ENCODE data around the gene AMY1B. TPM values are rescaled to one million over a fixed set of nuclear protein-coding genes. Genes with fewer than 3 reads are reported as not detected.
"Not testable (repeated sequence)": the region's sequence is repeated elsewhere in the genome, so short reads cannot be mapped to it uniquely, and the experiment has no call there.

The AMY1B gene
- total RNA-seq: 4.1 TPM
- long read RNA-seq, partial matches to known transcripts: 0 of 5 reads
- long read RNA-seq, other reads (novel, unspliced or antisense): 5 of 5 reads

GRCh38 chr1:103696110-103696509 lies at the start of gene AMY1B:
Gene AMY1B (minus strand): TSS chr1:103696210. CDS start chr1:103695639, 571 bp downstream.
- H3K27me3 ChIP-seq; H3K4me3 ChIP-seq; H3K4me1 ChIP-seq; ATAC-seq; DNase-seq; intact Hi-C loops (cut with DNase I); H3K27ac ChIP-seq; H3K36me3 ChIP-seq; H3K9me3 ChIP-seq: not testable (repeated sequence)

- H3K9me3 ChIP-seq; H3K4me3 ChIP-seq; H3K36me3 ChIP-seq; DNase-seq; H3K27me3 ChIP-seq; H3K27ac ChIP-seq; H3K4me1 ChIP-seq; intact Hi-C loops (cut with DNase I): not testable (repeated sequence)
- ATAC-seq: peak; percentile 94
Observed at GRCh38 chr1:103745040-103745439, 49.0 kb upstream of the AMY1B start.

- H3K27ac ChIP-seq; DNase-seq; H3K9me3 ChIP-seq; H3K4me3 ChIP-seq; intact Hi-C loops (cut with DNase I); H3K4me1 ChIP-seq; H3K27me3 ChIP-seq; H3K36me3 ChIP-seq: not testable (repeated sequence)
- ATAC-seq: peak; percentile 29
Observed at GRCh38 chr1:103744449-103744848, 48.4 kb upstream of the AMY1B start.

- H3K4me1 ChIP-seq; H3K9me3 ChIP-seq; H3K27me3 ChIP-seq; DNase-seq; H3K27ac ChIP-seq; intact Hi-C loops (cut with DNase I); H3K36me3 ChIP-seq; H3K4me3 ChIP-seq: not testable (repeated sequence)
- peak; percentile 43 for ATAC-seq
Observed at GRCh38 chr1:103738031-103738430, 42.0 kb upstream of the AMY1B start.

GRCh38 chr1:103735334-103735733 lies 39.3 kb upstream of the AMY1B start:
- H3K27me3 ChIP-seq; DNase-seq; intact Hi-C loops (cut with DNase I); H3K36me3 ChIP-seq; H3K27ac ChIP-seq; H3K4me1 ChIP-seq; H3K9me3 ChIP-seq; H3K4me3 ChIP-seq; ATAC-seq: not testable (repeated sequence)

GRCh38 chr1:103721473-103721872 lies 25.5 kb upstream of the AMY1B start:
- H3K27me3 ChIP-seq; ATAC-seq; intact Hi-C loops (cut with DNase I): not testable (repeated sequence)

GRCh38 chr1:103717404-103717803 lies 21.4 kb upstream of the AMY1B start:
- H3K9me3 ChIP-seq; H3K27me3 ChIP-seq; H3K4me1 ChIP-seq; H3K4me3 ChIP-seq; H3K27ac ChIP-seq; intact Hi-C loops (cut with DNase I); H3K36me3 ChIP-seq; ATAC-seq: not testable (repeated sequence)
- peak; percentile 40 for DNase-seq

More at GRCh38 chr1:103721473-103721872, 25.5 kb upstream of the AMY1B start:
- H3K36me3 ChIP-seq, H3K4me1 ChIP-seq, H3K4me3 ChIP-seq, DNase-seq, H3K27ac ChIP-seq, H3K9me3 ChIP-seq: not testable (repeated sequence)

- H3K36me3 ChIP-seq; H3K4me3 ChIP-seq; H3K9me3 ChIP-seq; DNase-seq; intact Hi-C loops (cut with DNase I); H3K27ac ChIP-seq; H3K4me1 ChIP-seq; ATAC-seq; H3K27me3 ChIP-seq: not testable (repeated sequence)
Observed at GRCh38 chr1:103710381-103710780, 14.4 kb upstream of the AMY1B start.

GRCh38 chr1:103707670-103708069 lies 11.7 kb upstream of the AMY1B start:
- H3K4me1 ChIP-seq; H3K27ac ChIP-seq; H3K27me3 ChIP-seq; intact Hi-C loops (cut with DNase I); H3K9me3 ChIP-seq; H3K4me3 ChIP-seq; DNase-seq; H3K36me3 ChIP-seq: not testable (repeated sequence)
- peak; percentile 58 for ATAC-seq

- intact Hi-C loops (cut with DNase I): not testable (repeated sequence)
Observed at GRCh38 chr1:103701256-103701655, 5.2 kb upstream of the AMY1B start.

GRCh38 chr1:103700669-103701068 lies 4.7 kb upstream of the AMY1B start:
- H3K4me3 ChIP-seq; DNase-seq; intact Hi-C loops (cut with DNase I); H3K27ac ChIP-seq; H3K36me3 ChIP-seq; H3K27me3 ChIP-seq; H3K9me3 ChIP-seq; H3K4me1 ChIP-seq: not testable (repeated sequence)
- ATAC-seq: peak; percentile 92

More at GRCh38 chr1:103701256-103701655, 5.2 kb upstream of the AMY1B start:
- H3K27ac ChIP-seq, H3K36me3 ChIP-seq, DNase-seq, H3K4me1 ChIP-seq, H3K4me3 ChIP-seq, H3K9me3 ChIP-seq, H3K27me3 ChIP-seq: not testable (repeated sequence)
- ATAC-seq: peak; percentile 39

- ATAC-seq; H3K27ac ChIP-seq; intact Hi-C loops (cut with DNase I); H3K4me1 ChIP-seq; H3K4me3 ChIP-seq; DNase-seq; H3K9me3 ChIP-seq; H3K36me3 ChIP-seq; H3K27me3 ChIP-seq: not testable (repeated sequence)
Observed at GRCh38 chr1:103697430-103697829, 1.4 kb upstream of the AMY1B start.

GRCh38 chr1:103676335-103676734 lies 19.7 kb downstream of the AMY1B start:
- H3K36me3 ChIP-seq; H3K27ac ChIP-seq; H3K9me3 ChIP-seq; H3K27me3 ChIP-seq; ATAC-seq; intact Hi-C loops (cut with DNase I); H3K4me3 ChIP-seq; H3K4me1 ChIP-seq; DNase-seq: not testable (repeated sequence)

GRCh38 chr1:103655460-103655859 lies 40.5 kb downstream of the AMY1B start, which contains the start of gene AMY1A:
Gene AMY1A (plus strand): TSS chr1:103655760. CDS start chr1:103656331, 571 bp downstream.
- H3K36me3 ChIP-seq; DNase-seq; H3K4me1 ChIP-seq; H3K9me3 ChIP-seq; H3K4me3 ChIP-seq; intact Hi-C loops (cut with DNase I); H3K27ac ChIP-seq; H3K27me3 ChIP-seq; ATAC-seq: not testable (repeated sequence)

GRCh38 chr1:103654133-103654532 lies 41.9 kb downstream of the AMY1B start:
- ATAC-seq; H3K36me3 ChIP-seq; H3K27ac ChIP-seq; H3K4me1 ChIP-seq; H3K4me3 ChIP-seq; H3K9me3 ChIP-seq; intact Hi-C loops (cut with DNase I); DNase-seq; H3K27me3 ChIP-seq: not testable (repeated sequence)
